ENCODE data around the gene RPL18A.

Gene RPL18A

DNA sequence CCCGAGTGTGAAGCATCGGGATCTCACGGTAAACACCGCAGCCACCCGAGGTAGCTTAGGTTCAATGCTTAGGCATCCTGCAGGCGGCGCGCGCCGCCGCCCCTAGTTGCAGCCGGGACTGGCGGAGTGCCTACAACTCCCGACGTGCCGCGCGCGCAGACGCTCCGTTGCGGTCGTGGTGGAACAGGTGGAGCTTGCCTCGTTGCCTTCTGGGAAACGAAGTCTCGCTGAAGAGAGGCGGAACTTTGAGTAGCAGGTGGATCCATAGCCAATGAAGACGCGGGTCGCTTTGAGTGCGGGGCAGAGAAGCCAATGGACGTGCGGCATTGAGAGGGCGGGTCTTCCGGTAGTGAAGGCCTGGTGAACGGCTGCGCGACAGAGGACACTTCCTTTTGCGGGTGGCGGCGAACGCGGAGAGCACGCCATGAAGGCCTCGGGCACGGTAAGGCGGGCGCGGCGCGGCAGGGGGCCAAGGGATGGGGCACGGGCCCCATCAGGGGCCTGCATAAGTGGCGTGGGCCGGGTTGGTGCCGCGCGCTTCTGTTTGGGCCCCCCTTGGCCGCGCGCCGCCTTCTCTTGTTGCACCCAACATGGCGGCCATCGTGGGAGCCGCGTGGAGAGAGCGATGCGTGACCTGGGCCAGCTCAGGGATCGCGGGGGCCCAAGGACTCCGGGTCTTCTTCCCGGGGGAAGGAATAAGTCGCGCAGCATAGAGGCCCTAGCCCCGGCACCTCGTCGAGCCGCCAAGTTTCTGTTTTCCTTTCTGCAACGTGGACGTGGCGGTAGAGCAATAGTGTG lies at the start of gene RPL18A:
Gene RPL18A, plus strand, starts transcription at position 378 of the 798 bp plus-strand sequence. Its CDS starts 47 bp downstream, at position 425.
- peak; percentile 95 for DNase-seq (ENCODE audit: low read depth)

DNA sequence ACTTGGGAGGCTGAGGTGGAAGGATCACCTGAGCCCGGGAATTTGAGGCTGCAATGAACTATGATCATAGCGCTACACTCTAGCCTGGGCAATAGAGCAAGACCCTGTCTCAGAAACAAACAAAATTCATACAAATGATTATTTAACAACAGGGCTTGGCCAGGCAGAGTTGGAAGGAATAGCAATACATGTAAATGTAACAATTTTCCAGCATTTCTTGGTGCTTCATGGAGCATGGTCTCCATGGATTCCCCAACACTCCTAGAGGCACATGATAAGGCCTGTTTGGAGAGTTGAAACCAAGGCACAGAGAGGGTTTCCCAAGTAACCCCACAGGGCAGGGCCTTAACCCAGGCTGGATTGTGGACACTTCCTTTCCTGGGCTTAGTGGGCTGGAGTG lies 48.6 kb upstream of the RPL18A start:
- DNase-seq (ENCODE audit: low read depth) = no peak

DNA sequence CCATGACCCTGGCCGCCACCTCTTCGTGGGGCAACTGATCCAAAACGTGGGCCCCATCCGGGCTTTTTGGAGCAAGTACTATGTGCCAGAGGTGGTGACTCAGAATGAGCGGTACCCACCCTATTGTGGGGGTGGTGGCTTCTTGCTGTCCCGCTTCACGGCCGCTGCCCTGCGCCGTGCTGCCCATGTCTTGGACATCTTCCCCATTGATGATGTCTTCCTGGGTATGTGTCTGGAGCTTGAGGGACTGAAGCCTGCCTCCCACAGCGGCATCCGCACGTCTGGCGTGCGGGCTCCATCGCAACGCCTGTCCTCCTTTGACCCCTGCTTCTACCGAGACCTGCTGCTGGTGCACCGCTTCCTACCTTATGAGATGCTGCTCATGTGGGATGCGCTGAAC lies 48.0 kb upstream of the RPL18A start:
- no peak for DNase-seq (ENCODE audit: low read depth)

DNA sequence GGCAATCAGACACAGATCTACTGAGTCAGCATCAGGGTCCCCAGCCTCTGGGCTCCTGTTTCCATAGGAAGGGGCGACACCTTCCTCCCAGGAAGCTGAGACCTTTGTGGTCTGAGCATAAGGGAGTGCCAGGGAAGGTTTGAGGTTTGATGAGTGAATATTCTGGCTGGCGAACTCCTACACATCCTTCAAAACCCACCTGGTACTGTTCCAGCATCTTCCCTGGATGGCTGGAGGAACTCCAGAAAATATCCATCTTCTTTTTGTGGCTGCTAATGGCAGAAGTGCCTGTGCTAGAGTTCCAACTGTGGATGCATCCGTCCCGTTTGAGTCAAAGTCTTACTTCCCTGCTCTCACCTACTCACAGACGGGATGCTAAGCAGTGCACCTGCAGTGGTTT lies 47.6 kb upstream of the RPL18A start:
- DNase-seq (ENCODE audit: low read depth) = no peak

GRCh38 chr19:17817668-17818363 lies 41.9 kb upstream of the RPL18A start:
- DNase-seq (ENCODE audit: low read depth) = no peak

- DNase-seq (ENCODE audit: low read depth) = no peak
Observed at GRCh38 chr19:17821190-17821589, 38.5 kb upstream of the RPL18A start, which contains the start of gene INSL3. INSL3 (minus strand) TSS chr19:17821519; CDS start chr19:17821506, 13 bp downstream.

- DNase-seq (ENCODE audit: low read depth) = no peak
Observed at GRCh38 chr19:17824339-17824738, 35.4 kb upstream of the RPL18A start.

DNA sequence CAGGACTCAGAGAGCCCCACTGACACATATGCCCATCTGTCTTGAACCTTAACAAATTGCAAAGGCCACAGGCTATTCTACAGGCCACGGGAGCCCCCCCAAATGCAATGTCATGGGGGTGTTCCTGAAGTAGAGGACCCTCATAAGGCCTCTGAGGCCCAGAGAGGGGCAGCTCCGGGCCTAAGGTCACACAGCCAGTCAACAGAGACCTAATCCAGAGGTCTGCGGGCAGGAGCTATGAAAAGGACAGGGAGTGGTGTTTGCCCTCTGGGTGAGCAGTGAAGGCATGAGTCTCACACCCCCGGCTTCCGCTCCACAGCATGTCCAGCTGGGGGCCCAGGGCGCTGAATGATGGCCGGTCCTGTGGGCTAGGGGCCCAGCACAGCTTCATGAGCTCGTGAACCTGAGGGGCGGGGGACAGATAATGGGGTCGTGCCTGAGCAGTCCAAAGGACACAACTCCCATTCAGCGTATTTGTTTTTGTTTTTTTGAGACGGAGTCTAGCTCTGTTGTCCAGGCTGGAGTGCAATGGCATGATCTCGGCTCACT lies 33.1 kb upstream of the RPL18A start:
- no peak for DNase-seq (ENCODE audit: low read depth)

DNA sequence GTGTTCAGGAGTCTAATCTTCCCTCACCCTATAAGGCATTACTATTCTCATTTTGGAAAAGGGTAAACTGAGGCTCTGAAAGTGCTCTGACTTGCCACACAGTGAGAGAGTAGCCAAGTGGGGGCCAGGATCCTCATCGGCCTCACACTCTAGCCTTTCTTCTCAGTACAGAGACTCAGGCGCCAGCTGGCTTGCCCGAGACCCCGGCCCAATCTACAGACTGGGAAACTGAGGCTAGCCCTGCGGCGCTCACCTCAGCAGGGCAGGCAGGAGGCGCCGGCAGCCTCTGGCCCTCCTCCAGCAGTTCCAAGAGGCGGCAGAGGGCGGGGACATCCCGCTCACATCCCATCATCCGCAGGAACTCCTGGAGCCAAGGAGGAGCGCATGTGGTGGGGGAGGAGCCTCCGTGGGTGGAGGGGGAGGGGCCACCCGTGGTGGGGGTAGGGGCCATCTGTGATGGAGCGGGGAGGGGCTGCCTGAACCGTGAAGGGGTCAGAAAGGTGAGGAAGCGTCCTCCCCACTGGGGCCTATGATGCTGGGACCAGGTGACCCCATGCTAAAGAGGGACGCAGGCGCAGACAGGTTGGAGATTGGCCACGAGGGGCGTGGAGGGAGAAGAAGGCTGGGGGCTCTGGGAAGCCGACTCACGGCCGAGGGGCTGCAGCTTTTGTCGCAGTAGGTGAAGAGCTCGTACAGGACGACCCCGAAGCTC lies 29.7 kb upstream of the RPL18A start:
- no peak for DNase-seq (ENCODE audit: low read depth)

DNA sequence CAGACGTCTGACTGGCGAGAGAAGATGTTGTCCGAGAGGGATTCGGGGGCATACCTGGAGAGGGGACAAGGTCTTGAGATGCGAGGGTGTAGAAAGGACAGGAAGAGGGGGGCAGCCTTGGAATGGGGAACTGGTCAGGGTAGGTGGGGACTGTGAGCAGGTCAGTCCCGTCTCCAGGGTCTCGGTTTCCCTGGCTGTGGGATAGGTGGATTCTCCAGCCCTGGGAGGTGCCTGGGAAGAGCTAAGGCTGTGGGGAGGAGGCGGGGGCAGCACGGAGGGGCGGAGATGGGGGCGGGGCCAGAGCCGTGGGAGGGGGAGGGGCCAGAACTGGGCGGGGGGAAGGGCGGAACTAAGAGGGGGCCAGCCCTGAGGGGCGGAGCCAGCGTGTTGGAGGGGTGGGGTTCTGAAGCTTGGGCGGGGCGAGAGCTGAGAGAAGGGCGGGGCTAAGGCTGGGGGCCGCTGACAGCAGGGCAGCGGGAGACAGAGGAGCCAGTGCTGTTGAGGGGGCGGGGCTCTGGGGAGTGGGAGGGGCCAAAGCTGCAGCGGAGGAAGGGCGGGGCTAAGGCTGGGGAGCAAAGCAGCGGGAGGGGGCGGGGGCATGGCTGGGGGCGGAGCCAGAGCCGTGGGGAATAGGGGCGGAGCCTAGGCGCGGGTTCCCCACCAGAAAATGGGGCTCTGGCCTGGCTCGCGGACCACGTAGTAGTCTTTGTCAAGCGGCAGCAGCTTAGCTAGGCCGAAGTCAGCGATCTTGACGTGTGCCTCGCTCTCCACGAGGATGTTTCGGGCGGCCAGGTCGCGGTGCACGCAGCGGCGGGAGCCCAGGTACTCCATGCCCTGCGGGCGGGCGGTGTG lies 28.9 kb upstream of the RPL18A start:
- DNase-seq (ENCODE audit: low read depth) = no peak

GRCh38 chr19:17831419-17831888 lies 28.3 kb upstream of the RPL18A start:
- no peak for DNase-seq (ENCODE audit: low read depth)

GRCh38 chr19:17832443-17833208 lies 27.1 kb upstream of the RPL18A start:
- DNase-seq (ENCODE audit: low read depth) = no peak

GRCh38 chr19:17834350-17835181 lies 25.1 kb upstream of the RPL18A start:
- DNase-seq (ENCODE audit: low read depth) = no peak

DNA sequence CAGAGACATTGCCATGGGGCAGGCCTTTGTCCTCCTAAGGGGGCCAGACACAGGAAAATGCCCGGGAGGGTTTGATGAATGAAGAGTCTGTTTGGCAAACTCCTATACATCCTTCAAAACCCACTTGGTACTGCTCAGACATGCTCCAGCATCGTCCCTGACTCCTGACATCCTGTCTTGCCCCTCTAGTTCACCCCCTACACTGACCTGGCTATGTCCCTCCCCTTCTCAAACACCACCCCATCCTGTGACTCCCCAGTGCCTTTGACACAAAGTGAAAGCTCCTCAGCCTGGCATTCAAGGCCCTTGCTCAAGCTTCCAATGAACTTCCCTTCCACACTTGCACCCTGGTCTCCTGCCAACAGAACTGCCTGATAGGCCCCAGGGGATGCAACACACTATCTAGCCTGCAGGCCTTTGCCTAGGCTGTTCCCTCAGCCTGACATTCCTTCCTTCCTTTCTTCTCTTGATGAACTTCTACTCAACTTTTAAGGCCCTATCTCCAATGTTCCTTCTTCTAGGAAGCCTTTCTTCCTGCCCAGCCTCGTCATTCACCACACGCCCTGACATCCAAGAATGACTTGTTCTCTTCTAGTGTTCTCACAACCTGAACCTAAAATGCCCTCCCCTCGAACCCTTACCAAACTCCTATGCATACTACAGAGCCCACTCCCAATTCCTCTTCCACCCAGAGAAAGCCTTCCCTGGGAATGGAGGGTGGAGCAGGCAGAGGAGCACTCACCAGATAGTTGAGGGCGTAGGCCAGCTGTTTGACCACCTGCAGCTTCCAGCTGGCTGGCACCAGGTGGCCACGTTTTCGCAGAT lies 24.3 kb upstream of the RPL18A start:
- no peak for DNase-seq (ENCODE audit: low read depth)

GRCh38 chr19:17836530-17836929 lies 23.2 kb upstream of the RPL18A start:
- DNase-seq (ENCODE audit: low read depth) = no peak

GRCh38 chr19:17837972-17838371 lies 21.7 kb upstream of the RPL18A start:
- no peak for DNase-seq (ENCODE audit: low read depth)

DNA sequence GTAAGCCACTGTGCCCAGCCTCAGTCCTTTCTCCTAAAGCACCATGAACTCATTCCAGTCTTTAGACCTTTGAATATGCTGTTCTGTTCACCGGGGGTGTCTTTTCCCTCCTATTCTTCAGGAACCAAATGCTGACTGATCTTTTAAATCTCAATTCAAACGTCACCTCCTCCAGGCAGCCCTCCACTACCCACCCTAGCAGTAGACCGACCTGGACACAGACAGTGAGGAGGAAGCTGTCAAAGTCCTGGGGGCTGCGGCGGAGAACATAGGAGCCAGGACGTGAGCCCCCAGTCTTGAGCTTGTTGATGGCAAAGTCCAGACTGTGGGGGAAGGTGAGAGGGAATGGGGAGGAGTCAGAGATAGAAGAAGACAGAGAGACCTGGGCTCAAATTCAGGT lies 19.7 kb upstream of the RPL18A start:
- no peak for DNase-seq (ENCODE audit: low read depth)

DNA sequence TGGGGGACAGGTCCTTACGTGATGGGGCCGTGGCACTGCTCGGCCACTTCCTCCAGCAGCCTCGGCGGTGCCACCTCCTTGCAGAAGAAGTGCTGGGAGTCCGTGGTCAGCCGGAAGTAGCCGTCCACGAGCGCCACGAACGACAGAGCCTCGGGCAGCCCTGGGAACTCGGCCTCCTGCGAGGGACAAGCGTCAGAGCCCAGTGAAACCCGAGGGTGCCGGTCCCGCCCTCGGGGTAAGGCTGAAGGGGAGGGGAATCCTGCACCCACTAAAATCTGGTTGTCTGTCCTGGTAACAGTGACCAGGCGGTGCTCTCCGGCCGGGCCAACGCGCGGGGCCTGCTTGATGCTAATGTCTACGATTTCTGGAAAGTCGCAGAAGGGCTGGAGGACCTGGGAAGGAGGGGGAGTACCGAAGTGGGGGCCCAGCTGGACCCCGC lies 18.3 kb upstream of the RPL18A start:
- no peak for DNase-seq (ENCODE audit: low read depth)

Measured in HS-27A (cell line).